HEK293 (cell line): ENCODE data around the gene TAPBP.
"Not testable (repeated sequence)": the region's sequence is repeated elsewhere in the genome, so short reads cannot be mapped to it uniquely, and the experiment has no call there.

ENCODE experiments used
- CTCF ChIA-PET: fragments of 350-600 bp; formaldehyde crosslinking; extraction: SDS; loops from one replicate; lab custom pipeline; 2021; ENCODE audit warnings: antibody characterized with exemption; lab: Yijun Ruan, JAX
- POLR2A ChIA-PET: fragments of 300-600 bp; formaldehyde crosslinking; extraction: SDS; loops from one replicate; lab custom pipeline; 2020; ENCODE audit warnings: antibody characterized with exemption, inconsistent platforms; lab: Yijun Ruan, JAX
- H3K27ac ChIP-seq: fragments of 200-500 bp; sonication (Bioruptor generic); 2 replicates; pipeline ENCODE4 v1.5.1; 2014; ENCODE audit warnings: low read depth, low read length, control low read depth, inconsistent platforms; ENCODE audit errors: extremely low read depth
- H3K36me3 ChIP-seq, 2 experiments: fragments of 200-500 bp in 1 of 2; sonication (Bioruptor generic) in 1 of 2; 1 replicate in 1 of 2; 2 replicates in 1 of 2; pipeline ENCODE4 v1.5.1; 2014 to 2017; ENCODE audit warnings: inconsistent platforms in 2 of 2, low read length in 2 of 2; ENCODE audit not compliant: control insufficient read depth in 2 of 2, insufficient read depth in 1 of 2
- H3K4me1 ChIP-seq: fragments of 200-500 bp; sonication (Bioruptor generic); 2 replicates; pipeline ENCODE4 v1.5.1; 2014; ENCODE audit warnings: mild to moderate bottlenecking, low read length, inconsistent platforms; ENCODE audit not compliant: control insufficient read depth, insufficient read depth
- H3K4me3 ChIP-seq: 2 replicates; pipeline ENCODE4 v1.5.1; 2011; ENCODE audit warnings: low read depth, mild to moderate bottlenecking, control low read depth, low read length, moderate library complexity
- H3K9me3 ChIP-seq: fragments of 200-500 bp; sonication (Bioruptor generic); 2 replicates; pipeline ENCODE4 v1.5.1; 2014; ENCODE audit warnings: low read depth, low read length, inconsistent platforms; ENCODE audit not compliant: control insufficient read depth, insufficient read depth
- BCL11A ChIP-seq: fragments of 450-650 bp; formaldehyde crosslinking; IDR thresholded peaks from 2 replicates; pipeline ENCODE4 v1.5.1; 2016; ENCODE audit warnings: low read depth, missing biosample characterization, missing genetic modification characterization
- GFI1B ChIP-seq: fragments of 450-650 bp; formaldehyde crosslinking; IDR thresholded peaks from 2 replicates; pipeline ENCODE4 v1.5.1; 2016; ENCODE audit warnings: missing biosample characterization, missing genetic modification characterization
- REPIN1 ChIP-seq: fragments of 450-650 bp; formaldehyde crosslinking; IDR thresholded peaks from 2 replicates; pipeline ENCODE4 v1.5.1; 2017; ENCODE audit warnings: missing biosample characterization, missing genetic modification characterization, low read depth
- ZNF2 ChIP-seq: fragments of 450-650 bp; formaldehyde crosslinking; IDR thresholded peaks from 2 replicates; pipeline ENCODE4 v1.5.1; 2016; ENCODE audit warnings: missing biosample characterization, missing genetic modification characterization
- ZNF214 ChIP-seq: fragments of 450-650 bp; formaldehyde crosslinking; IDR thresholded peaks from 2 replicates; pipeline ENCODE4 v1.5.1; 2017; ENCODE audit warnings: missing biosample characterization, mild to moderate bottlenecking, missing genetic modification characterization, borderline replicate concordance
- ZNF571 ChIP-seq: fragments of 450-650 bp; formaldehyde crosslinking; IDR thresholded peaks from 2 replicates; pipeline ENCODE4 v1.5.0; 2017; ENCODE audit warnings: missing biosample characterization, missing genetic modification characterization
- ZNF654 ChIP-seq: fragments of 450-650 bp; formaldehyde crosslinking; IDR thresholded peaks from 2 replicates; pipeline ENCODE4 v1.5.1; 2016; ENCODE audit warnings: low read depth, missing biosample characterization, missing genetic modification characterization
- ZSCAN30 ChIP-seq: fragments of 450-650 bp; IDR thresholded peaks from 2 replicates; pipeline ENCODE4 v1.5.1; 2018; ENCODE audit warnings: missing biosample characterization, mild to moderate bottlenecking, missing genetic modification characterization, moderate library complexity
- TF ChIP-seq, protein P1 (sequence below): fragments of 450-650 bp; formaldehyde crosslinking; IDR thresholded peaks from 2 replicates; pipeline ENCODE4 v1.5.1; 2016; ENCODE audit warnings: missing biosample characterization, missing genetic modification characterization
- TF ChIP-seq, protein P2 (sequence below): fragments of 450-650 bp; formaldehyde crosslinking; IDR thresholded peaks from 2 replicates; pipeline ENCODE4 v1.5.1; 2016; ENCODE audit warnings: missing biosample characterization, missing genetic modification characterization
- TF ChIP-seq, protein P3 (sequence below): fragments of 450-650 bp; formaldehyde crosslinking; IDR thresholded peaks from 2 replicates; pipeline ENCODE4 v1.5.1; 2017; ENCODE audit warnings: missing biosample characterization, mild to moderate bottlenecking, missing genetic modification characterization, moderate library complexity

Gene TAPBP

DNA sequence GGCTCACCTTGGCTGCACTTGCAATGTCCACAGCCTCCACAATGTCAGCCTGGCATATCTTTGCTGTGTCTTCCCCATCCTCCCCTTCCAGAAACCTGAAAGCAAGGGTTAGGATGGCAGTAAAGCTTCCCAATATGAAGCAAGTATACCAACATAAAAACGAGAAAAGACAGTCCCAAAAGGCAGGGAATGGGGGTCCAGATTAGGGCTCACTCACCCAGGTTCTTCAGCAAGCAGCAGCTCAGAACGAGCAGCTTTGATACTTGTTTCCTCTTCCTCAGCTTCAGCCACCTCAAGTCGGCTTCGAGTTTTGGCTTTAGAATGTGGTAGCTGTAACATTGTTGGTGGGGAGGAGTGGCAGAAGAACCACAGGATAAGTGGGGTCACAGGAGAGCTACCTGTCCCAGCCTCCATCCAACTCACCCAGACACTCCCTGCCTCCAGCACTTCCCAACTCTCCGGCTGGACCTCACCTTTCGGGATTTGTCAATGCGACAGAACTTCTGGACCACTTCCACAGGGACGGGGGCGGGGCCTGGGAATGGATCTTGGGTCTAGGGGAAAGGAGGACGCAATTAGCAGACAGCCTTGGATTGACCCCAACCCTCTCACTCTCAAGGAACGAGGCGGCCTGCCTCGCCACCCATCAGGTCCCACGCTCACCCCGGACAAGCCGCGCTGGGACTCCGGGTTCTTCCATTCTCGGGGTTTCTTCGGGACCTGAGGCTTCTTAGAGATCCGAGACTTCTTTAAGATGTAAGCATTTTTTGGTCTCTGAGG is 25.5 kb downstream of the TAPBP start:
- peak overlapping the region; percentile 44 for H3K27ac ChIP-seq
- H3K36me3 ChIP-seq = peaks cover 14 to 69% of the 10 kb centered on the region in 2 experiments
- CTCF ChIA-PET = interaction anchor here (0.7 to 3.6 kb wide), 12 partner anchors 8 to 171 kb away, joined by 3 to 33 read pairs (median 6); partner anchors contain the start of genes B3GALT4, RGL2, RPS18 and RXRB

DNA sequence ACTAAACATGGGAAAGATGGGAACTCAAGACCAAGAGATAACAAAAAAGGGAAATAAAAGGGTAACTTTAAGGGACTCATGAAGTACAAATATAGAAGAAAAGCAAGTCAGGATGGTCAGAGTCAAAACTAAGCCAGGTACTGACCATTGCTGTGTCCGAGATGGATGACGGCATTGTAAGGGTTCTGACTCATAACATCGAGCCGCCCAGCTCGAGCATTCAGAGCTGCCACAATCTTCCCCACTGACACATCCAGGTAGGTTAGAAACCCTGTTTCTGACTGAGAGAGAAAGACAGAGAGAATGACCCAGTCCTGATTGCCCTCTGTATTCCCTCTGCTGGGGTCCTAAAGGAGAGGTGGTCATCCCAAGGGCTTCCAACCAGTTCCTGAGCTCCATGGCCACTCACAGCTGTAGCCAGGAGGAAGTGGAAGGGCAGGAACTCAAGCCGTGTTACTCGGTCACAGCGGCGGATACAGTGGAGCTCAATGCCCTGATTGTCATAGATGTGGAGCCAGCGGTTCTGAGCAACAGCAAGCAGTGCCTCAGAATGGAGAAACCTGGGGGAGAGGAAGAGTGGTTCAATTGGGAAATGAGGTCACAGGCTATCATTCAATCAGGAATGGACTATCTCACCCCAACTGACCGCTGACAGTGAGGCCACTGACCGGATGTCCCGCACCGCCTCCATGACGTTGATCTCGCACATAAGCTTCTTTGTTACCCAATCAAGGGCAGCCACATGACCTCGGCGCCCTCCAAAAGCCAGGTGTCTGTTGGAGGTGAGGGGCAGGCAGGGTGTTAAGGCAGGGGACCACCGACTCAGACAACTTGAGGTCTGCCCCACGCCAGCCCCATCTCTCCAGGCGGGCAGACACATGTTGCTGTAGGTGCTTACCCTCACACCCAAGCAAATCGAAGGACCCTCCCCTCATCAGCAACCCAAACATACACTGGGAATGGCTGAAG is 26.6 kb downstream of the TAPBP start:
- H3K4me1 ChIP-seq = peaks cover 11% of the 10 kb centered on the region; the same call in 1 of the 2 replicates
- TF ChIP-seq ZNF654 = no peak
- no peak for TF ChIP-seq ZSCAN30
- H3K9me3 ChIP-seq = no peaks in the 10 kb centered on the region
- no peak overlapping the region for H3K27ac ChIP-seq
- CTCF ChIA-PET = interaction anchor here (0.6 to 2.3 kb wide), 6 partner anchors 10 to 139 kb away, joined by 3 to 12 read pairs (median 5); partner anchors contain the start of gene B3GALT4
- POLR2A ChIA-PET = interaction anchor here (0.5 to 7.5 kb wide), 5 partner anchors 9 to 18 kb away, joined by 3 to 92 read pairs (median 53); partner anchors contain the start of genes B3GALT4, RGL2, RPS18 and VPS52
- H3K4me3 ChIP-seq = no peak overlapping the region
- peaks cover 20 to 66% of the 10 kb centered on the region in 2 experiments for H3K36me3 ChIP-seq

More for the DNA sequence above, 25.5 kb downstream of the TAPBP start:
- no peak for TF ChIP-seq ZNF571 (tag by site-specific recombination)
- no peak for TF ChIP-seq GFI1B (tag by site-specific recombination)
- TF ChIP-seq, protein P1, sequence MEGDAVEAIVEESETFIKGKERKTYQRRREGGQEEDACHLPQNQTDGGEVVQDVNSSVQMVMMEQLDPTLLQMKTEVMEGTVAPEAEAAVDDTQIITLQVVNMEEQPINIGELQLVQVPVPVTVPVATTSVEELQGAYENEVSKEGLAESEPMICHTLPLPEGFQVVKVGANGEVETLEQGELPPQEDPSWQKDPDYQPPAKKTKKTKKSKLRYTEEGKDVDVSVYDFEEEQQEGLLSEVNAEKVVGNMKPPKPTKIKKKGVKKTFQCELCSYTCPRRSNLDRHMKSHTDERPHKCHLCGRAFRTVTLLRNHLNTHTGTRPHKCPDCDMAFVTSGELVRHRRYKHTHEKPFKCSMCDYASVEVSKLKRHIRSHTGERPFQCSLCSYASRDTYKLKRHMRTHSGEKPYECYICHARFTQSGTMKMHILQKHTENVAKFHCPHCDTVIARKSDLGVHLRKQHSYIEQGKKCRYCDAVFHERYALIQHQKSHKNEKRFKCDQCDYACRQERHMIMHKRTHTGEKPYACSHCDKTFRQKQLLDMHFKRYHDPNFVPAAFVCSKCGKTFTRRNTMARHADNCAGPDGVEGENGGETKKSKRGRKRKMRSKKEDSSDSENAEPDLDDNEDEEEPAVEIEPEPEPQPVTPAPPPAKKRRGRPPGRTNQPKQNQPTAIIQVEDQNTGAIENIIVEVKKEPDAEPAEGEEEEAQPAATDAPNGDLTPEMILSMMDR (tag by site-specific recombination) = no peak
- no peak for TF ChIP-seq BCL11A (tag by site-specific recombination)
- no peak for TF ChIP-seq ZNF2 (tag by site-specific recombination)
- POLR2A ChIA-PET = interaction anchor here (0.5 to 7.5 kb wide), 13 partner anchors 10 to 317 kb away, joined by 3 to 92 read pairs (median 9); partner anchors contain the start of genes B3GALT4, RGL2, RPS18 and VPS52
- Histone ChIP-seq H3K4me1 (peaks cover 11% of the 10 kb centered on the region; the same call in 1 of the 2 replicates), H3K4me3 (peak overlapping the region; percentile 79), H3K9me3 (no peaks in the 10 kb centered on the region)

DNA sequence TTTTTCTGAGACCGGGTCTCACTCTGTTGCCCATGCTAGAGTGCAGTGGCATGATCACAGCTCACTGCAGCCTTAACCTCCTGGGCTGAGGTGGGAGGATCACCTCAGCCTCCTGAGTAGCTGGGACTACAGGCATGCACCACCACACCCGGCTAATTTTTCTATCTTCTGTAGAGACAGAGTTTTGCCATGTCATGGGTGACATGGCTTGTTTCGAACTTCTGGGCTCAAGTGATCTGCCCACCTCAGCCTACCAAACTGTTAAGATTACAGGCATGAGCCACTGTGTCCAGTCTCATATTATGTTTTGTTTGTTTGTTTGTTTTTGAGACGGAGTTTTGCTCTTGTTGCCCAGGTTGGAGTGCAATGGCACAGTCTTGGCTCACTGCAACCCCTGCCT is 28.7 kb downstream of the TAPBP start:
- H3K4me3 ChIP-seq, H3K27ac ChIP-seq, H3K9me3 ChIP-seq: not testable (repeated sequence)
- POLR2A ChIA-PET = interaction anchor here (3.6 kb wide), 1 partner anchor 14 kb away, joined by 19 read pairs; the partner anchor contains the start of gene RGL2
- CTCF ChIA-PET = interaction anchor here (2.3 kb wide), 1 partner anchor 14 kb away, joined by 6 read pairs; the partner anchor contains the start of gene RGL2
- peaks cover 11% of the 10 kb centered on the region; the same call in 1 of the 2 replicates for H3K4me1 ChIP-seq
- H3K36me3 ChIP-seq = peaks cover 20 to 64% of the 10 kb centered on the region in 2 experiments

DNA sequence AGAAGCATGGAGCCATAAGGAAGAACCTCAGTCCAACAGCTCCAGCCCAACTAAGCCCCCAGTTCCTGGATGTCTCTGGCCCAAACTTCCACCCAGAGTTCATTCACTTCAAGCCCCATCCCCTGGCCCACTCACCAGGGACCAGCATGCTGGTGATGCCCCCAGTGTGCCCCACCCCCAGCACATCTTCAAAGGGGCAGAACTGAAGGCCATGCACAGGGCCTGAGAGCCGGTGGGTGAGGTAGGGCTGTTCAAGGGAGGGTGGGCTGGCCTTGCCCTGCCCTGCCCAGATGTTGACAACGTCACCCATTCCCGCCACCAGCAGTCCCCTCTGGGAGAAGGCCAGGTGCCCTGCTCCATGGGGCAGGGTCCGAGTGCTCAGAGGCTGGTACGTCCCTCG is 33.3 kb downstream of the TAPBP start:
- CTCF ChIA-PET = interaction anchor here (0.6 to 2.7 kb wide), 17 partner anchors 8 to 294 kb away, joined by 3 to 13 read pairs (median 4); partner anchors contain the start of genes RGL2, RPS18, VPS52 and WDR46
- POLR2A ChIA-PET = interaction anchor here (0.6 to 6.5 kb wide), 7 partner anchors 8 to 139 kb away, joined by 3 to 92 read pairs (median 6); partner anchors contain the start of genes PFDN6, RPS18, VPS52 and WDR46
- no peak overlapping the region for H3K4me3 ChIP-seq
- H3K27ac ChIP-seq = peak overlapping the region; percentile 42
- H3K36me3 ChIP-seq = peaks cover 16 to 79% of the 10 kb centered on the region in 2 experiments; a peak in 2 of 3 replicates
- no peaks in the 10 kb centered on the region for H3K9me3 ChIP-seq
- H3K4me1 ChIP-seq = peaks cover 12% of the 10 kb centered on the region; the same call in 1 of the 2 replicates
- TF ChIP-seq, protein P2, sequence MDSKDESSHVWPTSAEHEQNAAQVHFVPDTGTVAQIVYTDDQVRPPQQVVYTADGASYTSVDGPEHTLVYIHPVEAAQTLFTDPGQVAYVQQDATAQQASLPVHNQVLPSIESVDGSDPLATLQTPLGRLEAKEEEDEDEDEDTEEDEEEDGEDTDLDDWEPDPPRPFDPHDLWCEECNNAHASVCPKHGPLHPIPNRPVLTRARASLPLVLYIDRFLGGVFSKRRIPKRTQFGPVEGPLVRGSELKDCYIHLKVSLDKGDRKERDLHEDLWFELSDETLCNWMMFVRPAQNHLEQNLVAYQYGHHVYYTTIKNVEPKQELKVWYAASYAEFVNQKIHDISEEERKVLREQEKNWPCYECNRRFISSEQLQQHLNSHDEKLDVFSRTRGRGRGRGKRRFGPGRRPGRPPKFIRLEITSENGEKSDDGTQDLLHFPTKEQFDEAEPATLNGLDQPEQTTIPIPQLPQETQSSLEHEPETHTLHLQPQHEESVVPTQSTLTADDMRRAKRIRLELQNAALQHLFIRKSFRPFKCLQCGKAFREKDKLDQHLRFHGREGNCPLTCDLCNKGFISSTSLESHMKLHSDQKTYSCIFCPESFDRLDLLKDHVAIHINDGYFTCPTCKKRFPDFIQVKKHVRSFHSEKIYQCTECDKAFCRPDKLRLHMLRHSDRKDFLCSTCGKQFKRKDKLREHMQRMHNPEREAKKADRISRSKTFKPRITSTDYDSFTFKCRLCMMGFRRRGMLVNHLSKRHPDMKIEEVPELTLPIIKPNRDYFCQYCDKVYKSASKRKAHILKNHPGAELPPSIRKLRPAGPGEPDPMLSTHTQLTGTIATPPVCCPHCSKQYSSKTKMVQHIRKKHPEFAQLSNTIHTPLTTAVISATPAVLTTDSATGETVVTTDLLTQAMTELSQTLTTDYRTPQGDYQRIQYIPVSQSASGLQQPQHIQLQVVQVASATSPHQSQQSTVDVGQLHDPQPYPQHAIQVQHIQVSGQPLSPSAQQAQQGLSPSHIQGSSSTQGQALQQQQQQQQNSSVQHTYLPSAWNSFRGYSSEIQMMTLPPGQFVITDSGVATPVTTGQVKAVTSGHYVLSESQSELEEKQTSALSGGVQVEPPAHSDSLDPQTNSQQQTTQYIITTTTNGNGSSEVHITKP (tag by site-specific recombination) = no peak
- no peak for TF ChIP-seq ZNF214 (tag by site-specific recombination)
- TF ChIP-seq, protein P3, sequence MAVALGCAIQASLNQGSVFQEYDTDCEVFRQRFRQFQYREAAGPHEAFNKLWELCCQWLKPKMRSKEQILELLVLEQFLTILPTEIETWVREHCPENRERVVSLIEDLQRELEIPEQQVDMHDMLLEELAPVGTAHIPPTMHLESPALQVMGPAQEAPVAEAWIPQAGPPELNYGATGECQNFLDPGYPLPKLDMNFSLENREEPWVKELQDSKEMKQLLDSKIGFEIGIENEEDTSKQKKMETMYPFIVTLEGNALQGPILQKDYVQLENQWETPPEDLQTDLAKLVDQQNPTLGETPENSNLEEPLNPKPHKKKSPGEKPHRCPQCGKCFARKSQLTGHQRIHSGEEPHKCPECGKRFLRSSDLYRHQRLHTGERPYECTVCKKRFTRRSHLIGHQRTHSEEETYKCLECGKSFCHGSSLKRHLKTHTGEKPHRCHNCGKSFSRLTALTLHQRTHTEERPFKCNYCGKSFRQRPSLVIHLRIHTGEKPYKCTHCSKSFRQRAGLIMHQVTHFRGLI (tag by site-specific recombination) = 0 out of 2 replicates have a peak, but pooled peaks have one; percentile 46
- no peak for TF ChIP-seq REPIN1 (tag by site-specific recombination)
- TF ChIP-seq, all 188 proteins: peak for 1
